Measurements from ENCODE around the gene MKNK1.

- TF ChIP-seq EZH2 (IDR thresholded peaks at IDR 0.05; ENCODE audit: borderline replicate concordance) (no peak), CTCF (IDR thresholded peaks at IDR 0.05; ENCODE audit: poor library complexity) (no peak), EZH2phosphoT487 (IDR thresholded peaks at IDR 0.05; ENCODE audit: low read depth, severe bottlenecking, unreplicated experiment) (no peak)
These were observed 49.3 kb downstream of the MKNK1 start for GRCh38 chr1:46554597-46555381.
